A673 (cell line): ENCODE data around the gene KEAP1.

ENCODE experiments used
- EZH2 ChIP-seq: fragments of 200-600 bp; sonication (generic); IDR thresholded peaks from 2 replicates; pipeline ENCODE4 v1.6.1; 2017; ENCODE audit warnings: borderline replicate concordance, low read depth, mild to moderate bottlenecking, mixed read lengths, antibody characterized with exemption, low read length; ENCODE audit not compliant: poor library complexity, severe bottlenecking
- TF ChIP-seq, protein P1 (sequence below): fragments of 300-800, 200-600 bp; sonication (generic); conservative IDR thresholded peaks from 2 replicates; pipeline ENCODE4 v1.5.1; 2017; ENCODE audit warnings: low read depth, mild to moderate bottlenecking, antibody characterized with exemption, low read length, moderate library complexity, mixed read lengths

GRCh38 chr19:10473192-10473591, 30.0 kb downstream of the KEAP1 start:
- TF ChIP-seq, protein P1, sequence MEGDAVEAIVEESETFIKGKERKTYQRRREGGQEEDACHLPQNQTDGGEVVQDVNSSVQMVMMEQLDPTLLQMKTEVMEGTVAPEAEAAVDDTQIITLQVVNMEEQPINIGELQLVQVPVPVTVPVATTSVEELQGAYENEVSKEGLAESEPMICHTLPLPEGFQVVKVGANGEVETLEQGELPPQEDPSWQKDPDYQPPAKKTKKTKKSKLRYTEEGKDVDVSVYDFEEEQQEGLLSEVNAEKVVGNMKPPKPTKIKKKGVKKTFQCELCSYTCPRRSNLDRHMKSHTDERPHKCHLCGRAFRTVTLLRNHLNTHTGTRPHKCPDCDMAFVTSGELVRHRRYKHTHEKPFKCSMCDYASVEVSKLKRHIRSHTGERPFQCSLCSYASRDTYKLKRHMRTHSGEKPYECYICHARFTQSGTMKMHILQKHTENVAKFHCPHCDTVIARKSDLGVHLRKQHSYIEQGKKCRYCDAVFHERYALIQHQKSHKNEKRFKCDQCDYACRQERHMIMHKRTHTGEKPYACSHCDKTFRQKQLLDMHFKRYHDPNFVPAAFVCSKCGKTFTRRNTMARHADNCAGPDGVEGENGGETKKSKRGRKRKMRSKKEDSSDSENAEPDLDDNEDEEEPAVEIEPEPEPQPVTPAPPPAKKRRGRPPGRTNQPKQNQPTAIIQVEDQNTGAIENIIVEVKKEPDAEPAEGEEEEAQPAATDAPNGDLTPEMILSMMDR, result no peak
- no peak for TF ChIP-seq EZH2
